Measurements from ENCODE around the gene ERBB2.
"Not testable (repeated sequence)": the region's sequence is repeated elsewhere in the genome, so short reads cannot be mapped to it uniquely, and the experiment has no call there.

Gene ERBB2

DNA sequence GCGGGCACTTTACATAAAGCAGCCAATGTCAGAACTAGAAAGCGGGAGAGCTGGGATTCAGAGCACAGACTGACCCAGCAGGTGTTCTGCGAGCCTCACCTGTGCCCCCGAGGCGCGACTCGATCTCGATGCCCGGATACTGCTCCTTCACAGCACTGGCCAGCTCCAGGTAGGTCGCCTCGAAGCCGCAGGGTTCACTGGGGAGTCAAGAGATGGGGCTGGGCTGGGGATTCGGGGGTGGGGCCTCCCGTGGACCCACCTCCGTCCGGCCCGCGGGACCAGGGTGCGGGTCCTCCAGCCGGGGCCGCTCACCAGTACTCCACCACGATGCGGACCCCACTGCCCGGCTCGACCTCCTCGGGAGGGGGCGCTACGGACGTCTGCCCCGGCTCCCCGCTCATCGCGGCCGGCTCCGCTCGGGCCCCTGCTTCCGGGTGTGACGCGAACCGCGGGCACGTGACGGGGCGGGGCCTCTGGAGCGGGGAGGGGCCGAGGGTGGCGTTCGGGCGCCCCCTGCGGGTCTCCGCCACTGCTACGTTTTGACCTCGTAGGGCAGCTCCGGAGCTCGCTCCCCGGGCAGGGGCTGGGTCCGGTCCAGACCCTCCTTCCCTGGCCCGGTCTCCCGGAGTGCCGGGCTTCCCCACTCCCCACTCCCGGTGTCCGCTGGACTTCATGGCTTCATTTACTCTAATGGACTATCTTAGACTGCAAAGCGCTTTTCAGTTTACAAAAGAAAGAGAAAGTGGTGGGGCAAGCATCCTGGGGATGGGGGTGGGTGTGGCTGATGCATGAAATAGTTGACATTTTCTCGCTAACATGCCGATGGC is 30.4 kb downstream of the ERBB2 start, which contains the start of gene MIEN1:
MIEN1 (minus strand) TSS at position 438 of the 827 bp plus-strand sequence; CDS start at position 401, 37 bp downstream.
- DNase-seq, result peak; percentile 93 to 97 (median 94)

DNA sequence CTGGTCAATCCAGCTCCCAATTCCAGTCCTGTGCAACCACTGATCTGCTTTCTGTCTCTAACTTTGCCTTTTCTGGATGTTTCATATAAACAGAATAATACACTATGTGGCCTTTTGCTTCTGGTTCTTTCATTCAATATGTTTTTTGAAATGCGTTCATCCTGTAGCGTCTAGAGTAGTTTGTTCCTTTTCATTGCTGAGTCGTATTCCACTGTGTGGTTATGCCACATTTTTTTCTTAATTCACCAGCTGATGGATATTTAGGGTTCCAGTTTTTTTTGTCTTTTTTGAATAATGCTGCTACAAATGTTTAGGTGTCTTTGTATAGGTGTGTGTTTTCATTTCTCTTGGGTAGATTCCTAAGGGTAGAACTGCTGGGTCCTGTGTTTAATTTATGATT is 32.7 kb downstream of the ERBB2 start:
- no peak for DNase-seq

DNA sequence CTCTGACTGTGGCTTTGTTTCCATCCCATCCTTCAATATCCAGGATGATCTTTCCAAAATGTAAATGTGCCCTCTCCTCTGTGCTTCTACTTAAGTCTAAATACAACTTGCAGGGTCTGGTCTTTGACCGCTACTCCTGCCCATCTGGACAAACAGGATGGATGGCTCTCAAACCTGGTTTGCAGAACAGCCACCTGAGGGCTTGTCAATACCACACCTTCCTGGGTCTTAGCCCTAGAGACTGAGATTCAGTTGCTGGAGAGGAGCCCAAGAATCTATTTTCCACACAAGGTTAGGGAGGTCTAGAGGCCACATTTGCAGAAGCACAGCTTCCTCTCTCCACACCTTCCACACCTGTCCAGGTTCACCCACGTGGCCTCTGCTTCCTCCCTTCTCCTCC is 36.0 kb downstream of the ERBB2 start:
- DNase-seq, result no peak

DNA sequence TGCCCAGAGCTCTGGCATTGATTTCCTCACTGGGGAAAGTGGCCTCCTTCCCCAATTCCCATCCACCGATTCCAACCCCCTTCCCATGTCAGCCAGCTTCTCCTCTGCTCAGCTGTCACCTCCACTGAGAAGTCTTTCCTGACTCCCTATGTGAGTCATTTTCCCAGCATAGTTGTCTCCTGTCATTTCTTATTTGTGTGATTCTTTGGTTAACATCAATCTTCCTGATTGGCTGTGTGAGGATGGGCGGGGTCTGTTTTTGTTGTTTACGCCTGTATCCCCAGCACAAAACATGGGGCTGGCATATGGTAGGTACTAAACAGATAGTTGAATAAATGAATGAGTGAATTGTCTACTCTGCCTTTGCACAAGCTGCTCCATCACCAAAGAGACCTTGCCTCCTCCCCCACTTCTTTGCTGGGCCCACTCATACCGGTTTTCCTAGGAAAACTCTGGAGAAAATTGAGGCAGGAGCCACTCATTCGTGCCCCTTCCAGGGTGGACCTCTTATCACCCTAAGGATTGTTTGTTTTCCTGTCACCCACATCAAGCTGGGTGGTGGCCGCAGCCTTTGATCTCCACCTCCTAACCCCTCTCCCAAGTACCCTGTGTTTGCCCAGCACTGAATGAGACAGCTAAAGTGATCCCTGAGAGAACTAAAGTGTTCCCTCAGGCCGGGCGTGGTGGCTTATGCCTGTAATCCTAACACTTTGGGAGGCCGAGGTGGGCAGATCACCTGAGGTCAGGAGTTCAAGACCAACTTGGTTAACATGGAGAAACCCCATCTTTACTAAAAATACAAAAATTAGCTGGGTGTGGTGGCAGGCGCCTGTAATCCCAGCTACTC is 36.7 kb downstream of the ERBB2 start:
- no peak for DNase-seq

DNA sequence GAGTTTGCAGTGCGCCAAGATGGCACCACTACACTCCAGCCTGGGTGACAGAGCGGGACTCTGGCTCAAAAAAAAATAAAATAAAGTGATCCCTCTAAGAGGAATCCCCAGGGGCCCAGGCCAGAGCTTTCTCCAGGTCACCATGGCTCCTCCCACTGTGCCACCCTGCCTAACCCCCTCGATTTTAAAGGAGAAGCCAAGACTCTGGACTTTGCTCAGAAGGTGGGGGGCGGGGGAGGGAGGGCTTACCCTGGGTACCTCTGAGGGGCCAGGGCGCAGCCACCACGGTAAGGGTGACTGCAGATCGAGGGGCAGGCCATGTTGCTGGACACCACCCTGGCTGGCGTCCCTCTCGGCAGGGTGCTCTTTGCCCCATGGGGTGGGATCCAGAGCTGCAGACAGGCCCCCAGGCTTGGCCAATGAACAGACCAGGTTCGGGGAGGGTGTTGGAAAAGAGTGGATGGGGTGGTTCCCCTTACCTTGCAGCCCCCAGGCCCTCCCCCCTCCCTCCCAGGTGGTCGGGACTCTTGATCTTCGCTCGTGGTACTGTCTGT is 37.4 kb downstream of the ERBB2 start:
- DNase-seq, result no peak

DNA sequence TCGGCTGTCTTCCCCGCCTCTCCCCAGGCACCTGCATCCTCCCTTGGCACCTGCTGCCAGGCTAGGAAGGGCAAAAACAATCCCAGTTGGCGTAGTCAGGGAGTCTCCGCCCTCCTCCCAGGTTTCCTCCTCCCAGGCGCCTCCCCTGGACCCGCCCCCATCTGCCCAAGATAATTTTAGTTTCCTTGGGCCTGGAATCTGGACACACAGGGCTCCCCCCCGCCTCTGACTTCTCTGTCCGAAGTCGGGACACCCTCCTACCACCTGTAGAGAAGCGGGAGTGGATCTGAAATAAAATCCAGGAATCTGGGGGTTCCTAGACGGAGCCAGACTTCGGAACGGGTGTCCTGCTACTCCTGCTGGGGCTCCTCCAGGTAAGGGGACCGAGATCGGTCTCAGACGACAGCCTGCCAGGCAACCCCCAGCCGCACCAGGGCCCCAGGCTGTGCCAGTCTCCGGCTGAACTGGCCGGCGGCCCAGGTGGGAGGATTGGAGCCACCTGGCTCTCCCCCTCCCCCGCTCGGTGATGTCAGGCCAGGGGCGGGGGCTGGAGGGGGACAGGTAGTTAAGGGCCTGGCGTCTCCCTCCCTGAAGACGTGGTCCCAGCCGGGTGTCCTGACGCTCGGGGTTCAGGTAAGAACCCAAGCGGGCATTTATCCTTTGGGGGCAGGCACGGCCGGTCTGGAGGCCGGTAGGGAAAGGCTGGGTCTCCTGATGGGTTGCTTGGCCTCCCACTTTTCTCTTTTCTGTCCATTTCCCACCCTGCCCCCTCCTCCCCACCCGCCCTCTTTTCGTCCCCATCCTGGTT is 38.1 kb downstream of the ERBB2 start, which contains the start of gene GRB7:
GRB7 (plus strand) TSS at position 179 of the 808 bp plus-strand sequence. CDS start 4,364 bp downstream, outside the sequence.
- DNase-seq, result peak in 1 of 4 experiments; percentile 13

DNA sequence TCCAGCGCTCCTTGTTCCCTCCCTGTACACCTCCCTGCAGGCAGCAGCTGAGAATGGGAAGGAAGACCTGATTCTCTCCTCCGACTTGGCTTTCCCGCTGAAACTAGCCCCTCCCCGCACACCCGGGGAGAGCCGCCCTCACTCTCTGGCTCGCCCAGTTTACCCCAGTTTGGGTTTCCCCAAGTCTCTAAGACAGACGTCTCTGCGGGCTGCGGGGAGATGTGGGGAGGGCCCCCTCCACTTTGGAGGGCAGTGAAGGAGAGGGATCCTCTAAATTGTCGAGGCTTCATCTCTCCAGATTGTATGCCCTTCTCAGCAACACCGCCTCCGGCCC is 38.7 kb downstream of the ERBB2 start:
- peak in 2 of 4 experiments; percentile 13 to 37 for DNase-seq

DNA sequence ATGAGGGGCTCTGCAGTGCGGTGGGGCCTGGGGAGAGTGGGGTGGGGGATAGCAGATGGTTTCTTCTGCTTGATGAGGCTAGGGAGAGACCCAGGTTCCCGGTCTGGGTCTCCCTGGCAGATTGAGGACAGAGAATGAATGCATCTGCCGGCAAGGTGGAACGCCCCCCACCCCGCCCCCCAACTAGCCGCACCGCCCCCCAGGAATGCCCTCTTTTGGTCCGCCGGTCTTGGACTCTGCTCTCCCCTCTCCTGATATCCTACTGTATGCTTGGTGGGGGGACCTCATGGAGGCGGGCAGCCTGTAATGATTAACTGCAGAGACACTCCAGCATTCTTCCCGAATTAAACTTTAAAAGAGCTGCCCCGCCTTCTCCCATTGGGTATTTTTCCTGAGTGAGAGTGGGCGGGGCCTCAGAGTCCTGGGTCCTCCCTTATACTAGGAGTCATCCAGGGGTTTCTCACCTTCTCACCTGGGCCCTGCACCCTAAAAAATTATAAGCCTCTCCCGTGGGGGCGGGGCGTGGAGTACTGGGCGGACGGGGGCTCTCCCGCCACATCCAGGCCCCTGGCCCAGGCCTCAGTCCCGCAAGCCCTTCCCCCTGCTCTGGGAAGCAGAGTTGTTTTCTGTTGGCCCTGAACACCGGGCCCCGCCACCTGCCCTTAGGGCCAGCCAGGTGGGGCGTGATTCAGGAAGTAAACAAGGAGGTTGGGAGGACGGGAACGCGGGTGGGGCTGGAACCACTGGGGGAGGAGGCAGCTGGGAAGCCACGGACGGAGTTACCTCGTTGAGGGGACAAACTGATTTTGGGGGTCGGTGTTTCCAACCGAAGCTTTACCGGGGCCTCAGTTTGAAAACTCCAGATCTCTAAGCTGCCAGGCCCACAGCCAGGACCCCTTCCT is 39.4 kb downstream of the ERBB2 start:
- DNase-seq, result no peak

DNA sequence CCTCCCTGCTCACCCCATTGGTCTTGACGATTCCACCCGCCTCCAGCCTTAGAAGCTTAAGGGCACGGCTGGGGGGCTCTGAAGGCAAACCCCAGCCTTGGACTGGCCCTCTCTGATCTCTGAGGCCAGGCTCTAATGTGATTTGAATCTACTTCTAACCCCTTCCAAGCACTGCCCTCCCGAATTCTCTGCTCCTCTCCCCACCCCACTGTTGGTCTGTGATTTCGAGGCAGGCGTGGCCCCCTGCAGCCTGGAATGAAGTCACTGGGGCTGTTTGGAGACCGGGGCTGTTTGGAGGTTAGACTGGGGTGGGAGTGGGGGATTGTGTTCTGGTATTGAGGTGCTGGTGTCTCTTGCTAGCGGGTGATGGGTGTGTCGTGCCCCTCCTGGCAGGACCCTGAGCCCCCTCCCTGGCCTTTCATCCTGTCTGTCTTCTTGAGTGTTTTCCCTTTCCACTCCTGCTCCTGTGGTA is 40.1 kb downstream of the ERBB2 start:
- DNase-seq, result no peak

DNA sequence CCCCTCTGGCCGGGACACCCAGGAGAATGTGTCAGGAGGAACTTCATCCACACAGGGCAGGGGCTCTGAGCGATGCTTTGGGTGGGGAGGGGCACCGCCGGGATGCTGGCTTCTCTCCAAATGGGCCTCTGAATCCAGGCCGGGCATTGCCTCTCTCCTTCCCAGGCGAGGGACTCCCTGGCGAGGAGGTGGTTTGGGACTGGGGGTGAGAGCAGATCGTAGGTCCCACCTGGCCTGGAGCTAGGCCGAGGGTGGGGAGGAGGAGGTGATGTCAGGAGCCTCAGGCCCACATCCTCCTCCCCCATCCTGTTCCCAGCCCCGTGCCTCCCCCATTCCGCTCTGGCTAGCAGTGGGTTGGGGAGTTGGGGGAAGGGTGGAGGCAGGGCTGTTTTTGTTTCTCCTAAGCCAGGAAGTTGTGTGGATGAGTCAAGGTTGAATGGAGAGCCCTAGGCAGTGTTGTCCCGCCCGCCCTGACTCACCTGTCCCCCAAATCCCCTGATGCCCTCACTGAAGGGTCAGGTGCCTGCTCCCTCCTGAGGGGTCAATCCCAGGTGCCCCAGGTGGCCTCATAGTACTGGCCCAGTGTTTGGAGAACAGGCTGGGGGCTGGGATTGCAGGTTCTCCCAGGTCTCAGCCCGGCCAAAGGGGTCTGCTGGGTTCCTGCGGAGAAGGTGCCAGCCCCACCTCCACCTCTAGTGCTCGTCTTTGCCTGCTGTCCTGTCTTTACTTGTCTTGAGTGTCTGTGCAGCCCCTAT is 40.7 kb downstream of the ERBB2 start:
- DNase-seq, result no peak

DNA sequence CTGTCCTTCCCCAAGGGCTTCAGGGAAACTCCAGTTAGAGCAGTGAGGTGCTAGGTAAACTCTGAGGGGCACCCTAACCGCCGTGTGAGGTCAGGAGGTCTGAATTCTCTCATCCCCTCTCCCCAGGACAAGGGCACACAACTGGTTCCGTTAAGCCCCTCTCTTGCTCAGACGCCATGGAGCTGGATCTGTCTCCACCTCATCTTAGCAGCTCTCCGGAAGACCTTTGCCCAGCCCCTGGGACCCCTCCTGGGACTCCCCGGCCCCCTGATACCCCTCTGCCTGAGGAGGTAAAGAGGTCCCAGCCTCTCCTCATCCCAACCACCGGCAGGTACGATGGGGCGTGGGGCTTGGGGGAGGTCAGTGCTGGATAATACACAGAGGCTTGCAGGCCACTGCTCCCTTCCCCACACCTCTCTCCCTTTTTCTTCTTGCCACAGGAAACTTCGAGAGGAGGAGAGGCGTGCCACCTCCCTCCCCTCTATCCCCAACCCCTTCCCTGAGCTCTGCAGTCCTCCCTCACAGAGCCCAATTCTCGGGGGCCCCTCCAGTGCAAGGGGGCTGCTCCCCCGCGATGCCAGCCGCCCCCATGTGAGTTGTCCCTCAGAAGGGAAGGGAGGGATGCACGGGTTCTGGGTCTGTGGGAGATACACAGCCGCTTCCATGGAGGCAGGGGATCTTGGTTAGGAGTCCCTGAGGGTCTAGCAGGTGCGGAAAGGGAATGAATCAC is 42.4 kb downstream of the ERBB2 start:
- no peak for DNase-seq

DNA sequence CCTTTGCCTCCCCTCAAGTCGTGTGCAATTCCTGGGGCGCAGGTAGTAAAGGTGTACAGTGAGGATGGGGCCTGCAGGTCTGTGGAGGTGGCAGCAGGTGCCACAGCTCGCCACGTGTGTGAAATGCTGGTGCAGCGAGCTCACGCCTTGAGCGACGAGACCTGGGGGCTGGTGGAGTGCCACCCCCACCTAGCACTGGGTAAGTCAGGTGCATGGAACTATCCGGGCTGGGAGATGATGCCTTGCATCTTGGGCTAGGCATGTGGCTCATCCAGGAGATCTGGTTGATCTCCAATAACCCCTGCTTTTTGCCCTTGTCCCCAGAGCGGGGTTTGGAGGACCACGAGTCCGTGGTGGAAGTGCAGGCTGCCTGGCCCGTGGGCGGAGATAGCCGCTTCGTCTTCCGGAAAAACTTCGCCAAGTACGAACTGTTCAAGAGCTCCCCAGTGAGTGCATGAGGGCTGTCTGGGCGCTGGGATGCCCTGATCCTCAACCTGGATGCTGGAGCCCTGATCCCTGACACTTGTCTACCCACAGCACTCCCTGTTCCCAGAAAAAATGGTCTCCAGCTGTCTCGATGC is 43.1 kb downstream of the ERBB2 start:
- no peak for DNase-seq

DNA sequence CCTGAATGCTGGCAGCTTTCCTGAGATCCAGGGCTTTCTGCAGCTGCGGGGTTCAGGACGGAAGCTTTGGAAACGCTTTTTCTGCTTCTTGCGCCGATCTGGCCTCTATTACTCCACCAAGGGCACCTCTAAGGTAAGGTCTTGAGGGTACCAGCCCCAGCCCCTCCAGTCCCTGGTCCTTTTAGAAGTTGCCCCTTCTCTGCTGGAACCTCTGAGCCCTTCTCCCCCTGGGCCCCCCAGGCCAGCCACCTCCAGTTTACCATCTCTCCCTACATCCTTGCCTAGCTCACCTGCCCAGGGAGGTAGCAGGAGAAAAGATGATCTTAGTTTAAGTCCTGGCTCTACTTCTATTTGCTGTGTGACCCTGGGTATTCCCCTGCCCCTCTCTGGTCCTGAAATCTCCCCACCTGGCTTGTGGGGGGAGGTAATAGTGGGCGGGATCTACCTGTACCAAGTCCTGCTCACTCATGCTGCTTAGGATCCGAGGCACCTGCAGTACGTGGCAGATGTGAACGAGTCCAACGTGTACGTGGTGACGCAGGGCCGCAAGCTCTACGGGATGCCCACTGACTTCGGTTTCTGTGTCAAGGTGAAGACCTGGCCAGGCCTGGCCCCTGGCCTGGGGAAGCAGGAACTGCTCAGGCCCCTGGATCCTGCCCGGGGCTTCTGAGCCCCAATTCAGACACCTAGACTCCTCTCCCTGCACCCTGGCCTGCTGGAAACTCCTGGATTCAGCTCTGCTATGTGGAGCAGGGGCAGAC is 44.4 kb downstream of the ERBB2 start:
- no peak for DNase-seq

DNA sequence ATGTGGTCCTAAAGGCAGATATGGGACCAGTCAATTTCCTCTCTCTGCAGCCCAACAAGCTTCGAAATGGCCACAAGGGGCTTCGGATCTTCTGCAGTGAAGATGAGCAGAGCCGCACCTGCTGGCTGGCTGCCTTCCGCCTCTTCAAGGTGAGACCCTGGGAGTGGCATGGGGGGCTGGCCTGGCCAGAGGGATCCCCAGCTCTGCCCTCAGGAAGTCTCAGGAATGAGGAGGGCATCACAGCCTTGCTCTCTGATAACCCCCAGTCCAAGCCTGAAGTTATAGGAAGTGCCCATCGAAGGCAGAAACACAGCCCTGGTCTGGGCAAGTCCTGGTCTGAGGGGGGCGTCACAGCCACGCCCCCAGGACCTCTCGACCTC is 45.0 kb downstream of the ERBB2 start:
- DNase-seq, result no peak

DNA sequence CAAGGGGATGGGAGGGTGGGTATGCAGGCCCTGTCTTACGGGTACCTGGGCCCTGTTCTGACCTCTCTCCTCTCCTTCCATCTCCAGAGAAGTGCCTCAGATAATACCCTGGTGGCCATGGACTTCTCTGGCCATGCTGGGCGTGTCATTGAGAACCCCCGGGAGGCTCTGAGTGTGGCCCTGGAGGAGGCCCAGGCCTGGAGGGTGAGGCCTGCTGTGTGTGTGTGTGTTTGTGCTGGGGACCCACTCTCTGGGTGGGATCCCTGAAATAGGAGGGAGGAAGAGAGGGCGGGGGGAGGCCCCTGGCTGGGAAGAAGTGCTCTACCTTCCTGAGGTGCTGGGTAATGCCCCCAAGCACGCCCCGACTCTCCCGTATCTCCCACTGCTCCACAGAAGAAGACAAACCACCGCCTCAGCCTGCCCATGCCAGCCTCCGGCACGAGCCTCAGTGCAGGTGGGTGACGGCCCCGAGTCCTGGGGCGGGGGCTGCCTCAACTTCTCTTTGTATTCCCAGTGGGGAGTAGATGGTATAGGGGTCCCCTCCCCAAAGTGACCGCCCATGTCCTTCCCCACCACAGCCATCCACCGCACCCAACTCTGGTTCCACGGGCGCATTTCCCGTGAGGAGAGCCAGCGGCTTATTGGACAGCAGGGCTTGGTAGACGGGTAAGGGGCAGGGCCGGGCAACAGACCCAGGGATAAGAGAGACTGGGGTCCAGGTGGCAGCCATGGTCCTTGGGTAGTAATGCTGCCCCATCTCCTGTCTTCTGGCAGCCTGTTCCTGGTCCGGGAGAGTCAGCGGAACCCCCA is 45.7 kb downstream of the ERBB2 start:
- DNase-seq, result no peak

DNA sequence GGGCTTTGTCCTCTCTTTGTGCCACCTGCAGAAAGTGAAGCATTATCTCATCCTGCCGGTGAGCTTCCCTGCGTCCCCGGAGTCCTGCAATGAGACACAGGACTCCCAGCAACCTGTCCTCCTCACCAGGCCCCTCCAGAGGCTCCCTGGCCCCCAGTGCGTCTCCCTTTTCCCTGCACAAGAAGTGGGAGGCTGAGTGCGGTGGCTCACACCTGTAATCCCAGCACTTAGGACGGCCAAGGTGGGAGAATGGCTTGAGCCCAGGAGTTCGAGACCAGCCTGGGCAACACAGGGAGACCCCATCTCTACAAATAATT is 46.2 kb downstream of the ERBB2 start:
- DNase-seq, result no peak

DNA sequence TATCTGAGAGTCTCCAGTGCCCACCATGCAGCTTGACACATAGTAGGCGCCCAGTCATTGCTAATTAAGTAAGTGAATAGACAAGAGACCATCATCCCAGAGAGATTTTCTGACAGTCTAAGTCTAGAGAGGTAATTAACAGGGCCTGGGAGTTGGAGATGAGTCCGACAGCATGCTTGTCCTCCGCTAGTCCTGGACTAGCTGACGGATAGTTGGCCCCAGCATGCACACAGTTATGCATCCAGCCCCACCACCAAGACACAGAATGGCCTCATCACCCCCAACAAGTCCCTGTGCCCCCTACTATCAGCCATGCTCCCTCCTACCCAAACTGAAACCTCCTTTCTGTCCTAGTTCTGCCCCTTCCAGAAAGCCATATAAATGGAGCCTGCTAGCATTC is 47.9 kb downstream of the ERBB2 start:
- DNase-seq, result no peak

DNA sequence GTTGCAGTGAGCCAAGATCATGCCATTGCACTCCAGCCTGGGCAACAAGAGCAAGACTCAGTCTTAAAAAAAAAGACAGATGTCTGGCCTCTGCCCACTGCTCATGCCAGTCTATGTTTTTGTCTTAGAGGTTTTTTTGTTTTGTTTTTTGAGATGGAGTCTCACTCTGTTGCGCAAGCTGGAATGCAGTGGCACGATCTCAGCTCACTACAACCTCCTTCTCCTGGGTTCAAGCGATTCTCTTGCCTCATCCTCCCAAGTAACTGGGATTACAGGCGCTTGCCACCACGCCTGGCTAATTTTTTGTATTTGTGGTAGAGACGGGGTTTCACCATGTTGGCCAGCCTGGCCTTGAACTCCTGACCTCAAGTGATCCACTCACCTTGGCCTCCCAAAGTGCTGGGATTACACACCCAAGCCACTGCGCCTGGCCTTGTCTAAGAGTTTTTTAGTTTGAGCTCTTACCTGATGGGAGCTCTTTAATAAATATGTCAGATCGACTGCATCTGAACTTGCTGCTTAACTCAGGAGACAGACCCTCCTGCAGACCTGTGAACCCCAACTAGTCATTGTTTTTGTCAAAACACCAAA is 48.7 kb downstream of the ERBB2 start:
- DNase-seq, result not testable (repeated sequence)
